GM19397 (cell line): ENCODE measurements around the gene NPAS4.
"Not testable (repeated sequence)": the region's sequence is repeated elsewhere in the genome, so short reads cannot be mapped to it uniquely, and the experiment has no call there.

ENCODE experiments used
- ATAC-seq: cut with Tn5 transposase; IDR thresholded peaks from one replicate; pipeline ENCODE4 v1.9.1; 2021; ENCODE audit warnings: mild to moderate bottlenecking, moderate library complexity; ENCODE audit not compliant: unreplicated experiment

Gene NPAS4

DNA sequence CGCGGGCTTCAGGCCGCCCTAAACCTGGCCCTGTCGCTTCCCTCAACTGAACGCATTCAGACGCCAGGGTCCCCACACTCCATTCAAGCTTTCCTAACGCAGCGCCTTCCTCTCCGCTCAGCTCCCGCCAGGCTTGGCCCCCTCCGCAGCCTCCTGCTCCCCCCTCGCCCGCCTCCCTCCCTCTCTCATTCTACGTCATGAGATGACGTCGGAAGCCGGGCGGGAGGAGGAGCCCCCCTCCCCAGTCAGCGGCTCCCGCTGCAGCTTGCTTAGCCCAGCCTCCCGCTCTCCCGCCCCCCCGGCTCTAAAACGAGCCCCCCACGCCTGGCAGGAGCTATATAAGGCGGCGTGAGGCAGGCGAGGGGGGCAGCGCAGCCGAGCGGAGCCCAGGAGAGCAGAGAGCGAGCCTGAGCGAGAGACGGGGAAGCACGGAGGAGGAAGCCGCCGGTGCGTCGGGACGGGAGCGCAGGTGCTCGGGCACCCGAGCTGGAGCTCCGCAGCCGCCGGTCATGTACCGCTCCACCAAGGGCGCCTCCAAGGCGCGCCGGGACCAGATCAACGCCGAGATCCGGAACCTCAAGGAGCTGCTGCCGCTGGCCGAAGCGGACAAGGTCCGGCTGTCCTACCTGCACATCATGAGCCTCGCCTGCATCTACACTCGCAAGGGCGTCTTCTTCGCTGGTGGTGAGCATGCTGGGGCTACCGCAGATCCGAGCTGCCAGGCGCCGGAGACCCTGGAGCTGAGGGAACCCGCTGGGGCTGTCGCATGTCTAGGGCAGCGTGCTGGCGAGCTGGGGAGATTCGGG is at the start of gene NPAS4:
NPAS4 (plus strand) TSS at position 365 of the 806 bp plus-strand sequence; CDS start at position 510, 145 bp downstream.
- ATAC-seq: no peak

GRCh38 chr11:66371627-66372415 is 49.0 kb upstream of the NPAS4 start, which contains the start of gene SLC29A2:
SLC29A2 (minus strand) TSS chr11:66371760; CDS start chr11:66371591, 169 bp downstream.
- ATAC-seq: peak; percentile 57

- ATAC-seq: no peak
These were observed 47.6 kb upstream of the NPAS4 start for GRCh38 chr11:66373265-66373664.

- ATAC-seq: not testable (repeated sequence)
These were observed 47.0 kb upstream of the NPAS4 start for GRCh38 chr11:66373690-66374287.

DNA sequence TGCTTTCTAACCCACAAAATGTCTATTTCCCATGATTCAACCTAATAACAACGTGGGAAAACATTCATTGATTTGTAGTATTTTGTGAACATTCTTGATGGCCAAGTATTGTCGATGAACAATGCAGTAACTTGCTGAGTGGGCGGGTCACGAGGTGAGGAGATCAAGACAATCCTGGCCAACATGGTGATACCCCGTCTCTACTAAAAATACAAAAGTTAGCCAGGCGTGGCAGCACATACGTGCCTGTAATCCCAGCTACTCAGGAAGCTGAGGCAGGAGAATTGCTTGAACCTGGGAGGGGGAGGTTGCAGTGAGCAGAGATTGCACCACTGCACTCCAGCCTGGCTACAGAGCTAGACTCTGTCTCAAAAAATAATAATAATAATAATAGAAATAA is 40.6 kb upstream of the NPAS4 start:
- ATAC-seq: not testable (repeated sequence)

GRCh38 chr11:66384316-66384715 is 36.5 kb upstream of the NPAS4 start:
- ATAC-seq: not testable (repeated sequence)

DNA sequence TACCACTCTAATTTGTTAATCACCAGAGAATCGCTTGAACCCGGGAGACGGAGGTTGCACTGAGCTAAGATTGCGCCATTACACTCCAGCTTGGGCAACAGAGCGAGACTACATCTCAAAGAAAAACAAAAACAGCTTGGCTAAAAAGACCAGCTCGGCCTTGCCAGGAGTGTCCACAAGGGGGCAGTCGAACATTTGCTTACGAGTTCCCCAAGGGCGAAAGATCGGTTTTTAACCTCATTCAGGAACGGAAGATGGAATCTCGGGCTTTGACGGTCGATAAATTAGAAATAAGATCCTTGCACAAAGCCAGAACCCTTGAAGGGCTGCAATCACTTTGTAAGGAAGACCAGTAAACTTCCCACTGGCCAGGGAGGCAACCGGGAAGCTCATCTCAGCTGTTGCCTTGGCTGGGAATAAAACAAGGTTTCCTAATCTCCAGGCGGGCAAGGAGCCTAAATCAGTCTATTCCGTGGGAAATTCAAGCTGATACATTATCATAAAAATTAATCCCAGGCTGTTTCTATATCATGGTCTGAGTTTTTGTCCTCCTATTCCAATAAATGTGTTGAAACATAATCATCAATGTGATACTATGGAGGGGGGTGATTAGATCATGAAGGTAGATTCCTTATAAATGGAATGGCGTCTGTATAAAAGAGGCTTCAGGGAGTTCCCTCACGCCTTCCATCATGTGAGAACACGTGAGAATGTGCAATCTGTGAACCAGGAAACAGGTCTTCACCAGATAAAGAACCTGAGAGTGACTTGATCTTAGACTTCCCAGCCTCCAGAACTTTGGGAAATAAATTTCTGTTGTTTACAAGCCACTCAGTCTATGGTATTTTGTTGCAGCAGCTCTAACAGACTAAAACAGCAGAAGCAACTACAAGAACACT is 34.4 kb upstream of the NPAS4 start:
- no peak for ATAC-seq

GRCh38 chr11:66388780-66389386 is 32.0 kb upstream of the NPAS4 start:
- no peak for ATAC-seq

- no peak for ATAC-seq
These were observed 29.5 kb upstream of the NPAS4 start for GRCh38 chr11:66391322-66391721.

- ATAC-seq: no peak
These were observed 26.9 kb upstream of the NPAS4 start for GRCh38 chr11:66393954-66394353.

DNA sequence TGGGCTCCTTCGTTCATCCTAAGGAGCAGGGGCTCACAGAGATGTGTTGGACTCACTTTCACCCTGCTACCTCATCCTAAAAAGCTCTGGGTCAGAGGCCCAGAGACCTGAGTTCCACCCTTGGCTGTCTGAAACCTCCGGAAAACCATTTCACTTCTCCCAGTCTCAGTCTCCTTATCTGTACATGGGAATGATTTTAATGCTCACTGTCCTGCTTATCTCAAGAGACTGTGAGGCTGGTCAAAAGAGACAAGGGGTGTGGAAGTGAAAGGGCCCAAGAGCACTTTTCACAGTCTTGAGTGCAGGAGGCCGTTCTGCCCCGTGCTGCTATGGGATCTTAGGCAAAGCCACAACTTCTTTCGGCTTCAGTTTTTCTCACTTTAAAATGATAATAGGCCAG is 13.2 kb upstream of the NPAS4 start:
- ATAC-seq: no peak

DNA sequence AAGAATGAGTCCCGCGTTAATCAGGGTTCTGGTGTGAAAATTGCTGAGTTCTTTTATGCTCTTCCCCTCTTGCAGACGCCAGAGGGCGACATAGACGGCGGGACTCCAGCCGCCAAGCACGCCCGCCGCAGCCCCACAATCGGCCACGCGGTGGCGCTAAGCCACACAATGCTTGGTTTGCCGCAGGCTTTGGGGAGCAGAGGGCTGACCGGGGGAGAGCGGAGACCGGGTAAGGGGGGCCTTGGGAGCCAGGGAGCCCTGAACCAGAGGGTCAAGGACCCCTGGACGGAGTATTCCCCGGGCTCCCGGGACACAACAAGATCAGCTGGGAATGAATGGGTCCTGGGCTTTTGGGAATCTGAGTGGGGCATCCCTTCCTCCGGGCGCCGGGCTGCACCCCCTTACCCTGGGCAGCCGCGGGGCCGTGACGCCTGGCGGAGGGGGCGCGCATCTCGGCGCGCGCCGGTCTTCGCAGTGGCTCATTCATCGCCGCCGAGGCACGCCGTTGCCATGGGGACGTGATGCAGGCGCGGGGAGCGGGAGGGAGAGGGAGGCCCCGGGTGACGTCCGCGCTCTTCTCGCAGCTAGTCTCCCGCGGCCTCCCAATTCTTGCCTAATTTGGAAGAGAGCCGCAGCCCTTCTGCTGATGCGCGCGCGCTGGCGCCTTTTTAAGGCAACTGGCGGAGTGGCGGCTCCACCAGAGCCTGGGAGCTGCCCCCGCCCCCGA is 12.2 kb upstream of the NPAS4 start:
- no peak for ATAC-seq

DNA sequence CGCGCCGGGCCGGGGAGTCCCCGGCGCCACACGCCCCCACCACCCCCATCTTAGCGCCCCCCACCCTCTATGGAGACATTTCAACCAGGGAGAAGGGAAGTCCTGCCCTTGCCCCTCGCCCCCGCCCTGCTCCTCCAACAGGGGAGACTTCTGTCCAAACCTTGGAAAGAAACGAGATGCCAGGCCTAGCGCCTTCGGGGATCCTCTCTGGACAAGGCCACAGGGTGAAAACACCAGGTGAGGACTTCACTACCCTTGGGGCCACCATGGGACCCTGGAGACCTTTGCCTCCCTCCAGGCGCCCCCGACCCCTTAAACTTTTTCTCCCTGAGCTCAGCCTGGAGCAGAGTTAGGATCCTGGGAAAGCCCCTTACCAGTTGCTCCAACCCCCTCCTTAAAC is 11.6 kb upstream of the NPAS4 start:
- ATAC-seq: no peak

GRCh38 chr11:66410191-66410590 is 10.6 kb upstream of the NPAS4 start:
- no peak for ATAC-seq

DNA sequence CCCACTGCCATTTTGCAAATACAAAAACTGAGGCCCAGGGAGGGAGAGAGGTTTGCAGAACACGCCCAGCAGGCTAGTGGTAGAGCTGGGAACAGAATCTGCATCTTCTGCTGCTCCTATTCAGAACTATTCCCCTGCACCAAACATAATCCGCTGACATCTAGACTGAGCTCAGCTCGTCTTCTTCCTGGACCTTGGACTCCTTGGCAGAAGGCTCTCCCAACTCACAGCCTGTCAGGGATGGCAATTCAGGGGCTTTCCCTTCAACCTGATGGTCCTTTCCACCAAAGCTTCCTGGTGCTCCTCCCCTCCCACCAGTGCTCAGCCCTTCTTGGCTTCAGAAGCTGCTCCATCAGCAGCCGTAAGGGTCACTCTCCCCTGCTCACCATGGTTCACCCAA is 9.5 kb upstream of the NPAS4 start:
- no peak for ATAC-seq

GRCh38 chr11:66412110-66412509 is 8.7 kb upstream of the NPAS4 start:
- ATAC-seq: no peak

DNA sequence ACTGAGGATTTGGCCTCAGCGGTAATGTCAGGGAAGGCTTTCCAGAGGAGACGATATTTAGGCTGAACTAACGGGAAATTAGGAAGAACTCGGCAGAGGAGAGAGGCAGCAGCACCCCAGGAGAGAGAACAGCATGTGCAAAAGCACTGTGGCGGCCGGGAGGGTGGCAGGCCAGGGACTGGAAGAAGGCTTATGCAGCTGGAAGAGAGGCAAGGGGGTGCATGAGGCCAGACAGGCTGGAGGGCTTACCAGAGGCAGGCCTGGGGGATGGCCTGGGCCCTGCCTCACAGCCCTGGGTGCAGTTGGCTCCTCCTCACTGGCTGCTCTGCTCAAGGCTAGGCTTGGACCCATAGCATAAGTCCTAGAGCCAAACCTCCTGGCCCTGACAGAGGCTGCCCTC is 7.7 kb upstream of the NPAS4 start:
- ATAC-seq: no peak

GRCh38 chr11:66414120-66414934 is 6.5 kb upstream of the NPAS4 start:
- no peak for ATAC-seq

- ATAC-seq: no peak
These were observed 5.4 kb upstream of the NPAS4 start for GRCh38 chr11:66415423-66415822.
